ENCODE measurements around the gene MRPS15.

Gene MRPS15

GRCh38 chr1:36471830-36472641 lies 7.9 kb upstream of the MRPS15 start:
- TF ChIP-seq CTCF (IDR thresholded peaks at IDR 0.05; ENCODE audit: low read depth, low read length): no peak
- no peak for DNase-seq (ENCODE audit: extremely low read depth, low read depth)

- DNase-seq (ENCODE audit: extremely low read depth, low read depth): no peak
- no peak for TF ChIP-seq CTCF (IDR thresholded peaks at IDR 0.05; ENCODE audit: low read depth, low read length)
Observed at GRCh38 chr1:36469163-36469562, 5.0 kb upstream of the MRPS15 start.

- no peak for DNase-seq (ENCODE audit: extremely low read depth, low read depth)
- no peak for TF ChIP-seq CTCF (IDR thresholded peaks at IDR 0.05; ENCODE audit: low read depth, low read length)
Observed at GRCh38 chr1:36467700-36468455, 3.7 kb upstream of the MRPS15 start.

- no peak for TF ChIP-seq CTCF (IDR thresholded peaks at IDR 0.05; ENCODE audit: low read depth, low read length)
- no peak for DNase-seq (ENCODE audit: extremely low read depth, low read depth)
Observed at GRCh38 chr1:36467027-36467410, 2.8 kb upstream of the MRPS15 start.

GRCh38 chr1:36466370-36467026 lies 2.3 kb upstream of the MRPS15 start:
- no peak for TF ChIP-seq CTCF (IDR thresholded peaks at IDR 0.05; ENCODE audit: low read depth, low read length)
- no peak for DNase-seq (ENCODE audit: extremely low read depth, low read depth)

- no peak for TF ChIP-seq CTCF (IDR thresholded peaks at IDR 0.05; ENCODE audit: low read depth, low read length)
- no peak for DNase-seq (ENCODE audit: extremely low read depth, low read depth)
Observed at GRCh38 chr1:36465731-36466369, 1.7 kb upstream of the MRPS15 start.

All from AG09319 (cell line).